H9 (cell line): Measurements from ENCODE around the gene C21orf58. TPM values are rescaled to one million over a fixed set of nuclear protein-coding genes. Genes with fewer than 3 reads are reported as not detected.

Experiments used
- DNase-seq: peaks from one replicate; pipeline ENCODE4 v3.0.0-alpha.2; 2017
- H2AFZ ChIP-seq: one replicate; pipeline ENCODE4 v1.6.1; 2013; ENCODE audit warnings: mild to moderate bottlenecking, low read length, control low read depth, moderate library complexity
- H2AK5ac ChIP-seq: 2 replicates; pipeline ENCODE4 v1.6.1; 2013; ENCODE audit warnings: low read length, control low read depth, mixed read lengths; ENCODE audit not compliant: insufficient read length
- H2BK120ac ChIP-seq: one replicate; pipeline ENCODE4 v1.6.1; 2013; ENCODE audit warnings: low read depth, mild to moderate bottlenecking, low read length, control low read depth, inconsistent platforms; ENCODE audit not compliant: poor library complexity, severe bottlenecking
- H2BK12ac ChIP-seq: 2 replicates; pipeline ENCODE4 v1.6.1; 2013; ENCODE audit warnings: low read length, control low read depth, mixed read lengths, low read depth; ENCODE audit not compliant: insufficient read length
- H2BK15ac ChIP-seq: 2 replicates; pipeline ENCODE4 v1.6.1; 2013; ENCODE audit warnings: low read depth, low read length, control low read depth
- H2BK20ac ChIP-seq: one replicate; pipeline ENCODE4 v1.6.1; 2013; ENCODE audit warnings: low read depth, mild to moderate bottlenecking, low read length, control low read depth, inconsistent platforms; ENCODE audit not compliant: poor library complexity, severe bottlenecking
- H2BK5ac ChIP-seq: 2 replicates; pipeline ENCODE4 v1.6.1; 2013; ENCODE audit warnings: low read length, control low read depth, mixed read lengths; ENCODE audit not compliant: insufficient read length
- H3K14ac ChIP-seq: 2 replicates; pipeline ENCODE4 v1.6.1; 2013; ENCODE audit warnings: low read length, control low read depth; ENCODE audit not compliant: insufficient read depth
- H3K18ac ChIP-seq: 2 replicates; pipeline ENCODE4 v1.6.1; 2013; ENCODE audit warnings: low read depth, mild to moderate bottlenecking, mixed read lengths, low read length, control low read depth; ENCODE audit not compliant: insufficient read length
- H3K23ac ChIP-seq: 2 replicates; pipeline ENCODE4 v1.6.1; 2013; ENCODE audit warnings: low read length, control low read depth, mixed read lengths, low read depth; ENCODE audit not compliant: insufficient read length
- H3K23me2 ChIP-seq: 2 replicates; pipeline ENCODE4 v1.6.1; 2013; ENCODE audit warnings: low read depth, mild to moderate bottlenecking, mixed read lengths, low read length, control low read depth; ENCODE audit not compliant: insufficient read length, poor library complexity, severe bottlenecking
- H3K27ac ChIP-seq: 2 replicates; pipeline ENCODE4 v1.5.1; 2013; ENCODE audit warnings: low read length, control low read depth, mixed read lengths, low read depth; ENCODE audit not compliant: insufficient read length
- H3K27me3 ChIP-seq: 2 replicates; pipeline ENCODE4 v1.6.1; 2013; ENCODE audit warnings: low read length, control low read depth, inconsistent platforms; ENCODE audit not compliant: insufficient read depth
- H3K4ac ChIP-seq: 2 replicates; pipeline ENCODE4 v1.6.1; 2013; ENCODE audit warnings: low read depth, mild to moderate bottlenecking, control low read depth, inconsistent platforms, low read length, moderate library complexity
- H3K4me1 ChIP-seq: 2 replicates; pipeline ENCODE4 v1.6.1; 2013; ENCODE audit warnings: low read length, control low read depth, inconsistent platforms; ENCODE audit not compliant: insufficient read depth
- H3K4me2 ChIP-seq: 2 replicates; pipeline ENCODE4 v1.6.1; 2013; ENCODE audit warnings: low read length, control low read depth, mixed read lengths; ENCODE audit not compliant: insufficient read length, insufficient read depth
- H3K56ac ChIP-seq: 2 replicates; pipeline ENCODE4 v1.6.1; 2013; ENCODE audit warnings: low read depth, mild to moderate bottlenecking, mixed read lengths, low read length, control low read depth; ENCODE audit not compliant: insufficient read length
- H3K79me1 ChIP-seq: 2 replicates; pipeline ENCODE4 v1.6.1; 2013; ENCODE audit warnings: low read depth, mild to moderate bottlenecking, moderate library complexity, low read length, control low read depth, inconsistent platforms; ENCODE audit not compliant: insufficient read depth, poor library complexity, severe bottlenecking
- H3K79me2 ChIP-seq: 2 replicates; pipeline ENCODE4 v1.6.1; 2013; ENCODE audit warnings: low read length, control low read depth, inconsistent platforms; ENCODE audit not compliant: insufficient read depth
- H3K9ac ChIP-seq: 2 replicates; pipeline ENCODE4 v1.6.1; 2013; ENCODE audit warnings: low read length, control low read depth, mixed read lengths; ENCODE audit not compliant: insufficient read length; ENCODE audit errors: extremely low read depth
- H3K9me3 ChIP-seq: one replicate; pipeline ENCODE4 v1.6.1; 2013; ENCODE audit warnings: low read depth, low read length, inconsistent platforms; ENCODE audit not compliant: control insufficient read depth
- H3T11ph ChIP-seq: one replicate; pipeline ENCODE4 v1.6.1; 2013; ENCODE audit warnings: mild to moderate bottlenecking, low read length, control low read depth, inconsistent platforms
- H4K20me1 ChIP-seq: one replicate; pipeline ENCODE4 v1.6.1; 2013; ENCODE audit not compliant: control insufficient read depth, insufficient read length, insufficient read depth
- H4K5ac ChIP-seq: 2 replicates; pipeline ENCODE4 v1.6.1; 2013; ENCODE audit warnings: low read depth, mild to moderate bottlenecking, mixed read lengths, low read length, control low read depth; ENCODE audit not compliant: insufficient read length
- H4K8ac ChIP-seq: replicated peaks from 2 replicates; pipeline ENCODE4 v1.6.1; 2013; ENCODE audit warnings: low read length, control low read depth, mixed read lengths, low read depth; ENCODE audit not compliant: insufficient read length
- H4K91ac ChIP-seq: 2 replicates; pipeline ENCODE4 v1.6.1; 2013; ENCODE audit warnings: low read depth, mild to moderate bottlenecking, moderate library complexity, mixed read lengths, low read length, control low read depth; ENCODE audit not compliant: insufficient read length
- H3K27ac Mint-ChIP-seq, 3 experiments: 2 replicates in 2 of 3; 3 replicates in 1 of 3; pipeline ENCODE4 v1.8.0; 2020 to 2021; ENCODE audit warnings: mixed read lengths in 3 of 3, mild to moderate bottlenecking in 1 of 3, moderate library complexity in 1 of 3
- H3K27me3 Mint-ChIP-seq: 2 replicates; pipeline ENCODE4 v1.8.0; 2021; ENCODE audit warnings: low read depth, mild to moderate bottlenecking, moderate library complexity, mixed read lengths
- H3K36me3 Mint-ChIP-seq, 3 experiments: 2 replicates in 2 of 3; 3 replicates in 1 of 3; pipeline ENCODE4 v1.8.0; 2020 to 2021; ENCODE audit warnings: low read depth in 3 of 3, mixed read lengths in 3 of 3; ENCODE audit not compliant: insufficient read depth in 1 of 3
- H3K4me1 Mint-ChIP-seq, 2 experiments: 2 replicates each; pipeline ENCODE4 v1.8.0; 2020; ENCODE audit warnings: mixed read lengths in 2 of 2
- H3K4me3 Mint-ChIP-seq, 2 experiments: 2 replicates in 1 of 2; 3 replicates in 1 of 2; pipeline ENCODE4 v1.8.0; 2020 to 2021; ENCODE audit warnings: mild to moderate bottlenecking in 2 of 2, mixed read lengths in 2 of 2, moderate library complexity in 1 of 2
- H3K9me3 Mint-ChIP-seq, 2 experiments: 2 replicates in 1 of 2; 3 replicates in 1 of 2; pipeline ENCODE4 v1.8.0; 2020; ENCODE audit warnings: mild to moderate bottlenecking in 2 of 2, mixed read lengths in 2 of 2, moderate library complexity in 1 of 2
- CTCF ChIP-seq: fragments of 200-600 bp; sonication (generic); conservative IDR thresholded peaks from 3 replicates; pipeline ENCODE4 v1.8.0; 2021; ENCODE audit warnings: antibody characterized with exemption, mild to moderate bottlenecking
- WGBS: extraction: QIAGEN DNeasy Blood & Tissue Kit; methylation state at CpG from one replicate; pipeline ENCODE4 v1.1.7; 2013; ENCODE audit warnings: missing lambda C conversion rate, low lambda C conversion rate, mixed read lengths; ENCODE audit not compliant: insufficient read length; ENCODE audit errors: extremely low coverage; 5-methylcytosine and 5-hydroxymethylcytosine counted together
- total RNA-seq: library from RNA; stranded (reverse); gene quantifications from 2 replicates; pipeline ENCODE4 v1.2.1, GENCODE V29; 2021

Gene C21orf58
- total RNA-seq, 1 experiment from 2014 or later = 17.2 TPM

- no peaks in the 10 kb centered on the region for H3K27me3 Mint-ChIP-seq
- Histone ChIP-seq H3K56ac (no peak overlapping the region), H2BK15ac (no peak overlapping the region), H2BK5ac (no peak overlapping the region), H2BK20ac (no peak overlapping the region), H3K27me3 (no peaks in the 10 kb centered on the region), H4K91ac (no peak overlapping the region), H3K79me1 (no peaks in the 10 kb centered on the region), H4K8ac (no peak overlapping the region), H3T11ph (no peak overlapping the region), H2AFZ (no peak overlapping the region), H2BK120ac (no peak overlapping the region), H4K20me1 (peaks cover 2% of the 10 kb centered on the region), H3K79me2 (no peaks in the 10 kb centered on the region), H3K4me2 (no peak overlapping the region), H3K9ac (no peak overlapping the region), H3K18ac (no peak overlapping the region), H3K14ac (no peak overlapping the region), H3K23ac (no peak overlapping the region), H3K4me1 (no peaks in the 10 kb centered on the region), H3K9me3 (no peaks in the 10 kb centered on the region), H2AK5ac (no peak overlapping the region), H2BK12ac (no peak overlapping the region), H3K27ac (no peak overlapping the region), H4K5ac (no peak overlapping the region), H3K4ac (no peak overlapping the region), H3K23me2 (no peaks in the 10 kb centered on the region)
- H3K27ac Mint-ChIP-seq = no peak overlapping the region
- H3K9me3 Mint-ChIP-seq = no peaks in the 10 kb centered on the region
- TF ChIP-seq CTCF = no peak
- no peak overlapping the region for H3K4me3 Mint-ChIP-seq
- no CpG with 5 or more reads among the region's 2 CpGs for WGBS
- H3K4me1 Mint-ChIP-seq = no peaks in the 10 kb centered on the region
- H3K36me3 Mint-ChIP-seq = peaks cover 15 to 59% (median 50%) of the 10 kb centered on the region in 3 experiments; a peak in 6 of 7 replicates
- no peak for DNase-seq
Measured at GRCh38 chr21:46308431-46308830, 15.2 kb downstream of the C21orf58 start.
